GM12892 (cell line): Measurements from ENCODE around the gene LKAAEAR1.

Source experiments
- POLR2A ChIP-seq: IDR thresholded peaks from 2 replicates; pipeline ENCODE4 v1.6.1; 2011; ENCODE audit warnings: low read depth, low read length, control low read depth
- POLR2AphosphoS5 ChIP-seq: IDR thresholded peaks from 2 replicates; pipeline ENCODE4 v1.6.1; 2011; ENCODE audit warnings: low read depth, low read length, control low read depth
- TAF1 ChIP-seq: IDR thresholded peaks from 2 replicates; pipeline ENCODE4 v1.6.1; 2011; ENCODE audit warnings: low read depth, mild to moderate bottlenecking, control low read depth, low read length, borderline replicate concordance

DNA sequence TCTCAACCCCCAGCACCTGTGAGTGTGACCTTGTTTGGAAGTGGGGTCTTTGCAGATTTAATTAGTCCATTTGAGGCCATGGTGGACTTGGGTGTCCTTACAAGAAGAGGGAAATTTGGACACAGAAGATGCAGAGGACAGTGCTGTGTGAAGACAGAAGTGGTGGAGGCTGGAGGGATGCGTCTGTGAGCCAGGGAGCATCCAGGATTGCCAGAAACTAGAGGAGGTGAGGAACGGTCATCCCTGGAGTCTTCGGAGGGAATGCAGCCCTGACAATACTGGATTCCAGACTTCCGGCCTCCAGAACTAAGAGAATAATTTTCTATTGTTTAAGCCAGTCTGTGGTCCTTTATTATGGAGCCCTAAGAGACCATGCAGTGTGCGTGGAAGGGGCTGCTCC lies 46.1 kb upstream of the LKAAEAR1 start:
- TF ChIP-seq POLR2AphosphoS5 (no peak), POLR2A (no peak), TAF1 (no peak)
